HEK293 (cell line): ENCODE measurements around the gene TPGS1.

Experiments
- CTCF ChIA-PET: fragments of 350-600 bp; formaldehyde crosslinking; extraction: SDS; loops from one replicate; lab custom pipeline; 2021; ENCODE audit warnings: antibody characterized with exemption; lab: Yijun Ruan, JAX
- POLR2A ChIA-PET: fragments of 300-600 bp; formaldehyde crosslinking; extraction: SDS; loops from one replicate; lab custom pipeline; 2020; ENCODE audit warnings: antibody characterized with exemption, inconsistent platforms; lab: Yijun Ruan, JAX
- H3K27ac ChIP-seq: fragments of 200-500 bp; sonication (Bioruptor generic); 2 replicates; pipeline ENCODE4 v1.5.1; 2014; ENCODE audit warnings: low read depth, low read length, control low read depth, inconsistent platforms; ENCODE audit errors: extremely low read depth
- H3K36me3 ChIP-seq, 2 experiments: fragments of 200-500 bp in 1 of 2; sonication (Bioruptor generic) in 1 of 2; 1 replicate in 1 of 2; 2 replicates in 1 of 2; pipeline ENCODE4 v1.5.1; 2014 to 2017; ENCODE audit warnings: inconsistent platforms in 2 of 2, low read length in 2 of 2; ENCODE audit not compliant: control insufficient read depth in 2 of 2, insufficient read depth in 1 of 2
- H3K4me1 ChIP-seq: fragments of 200-500 bp; sonication (Bioruptor generic); 2 replicates; pipeline ENCODE4 v1.5.1; 2014; ENCODE audit warnings: mild to moderate bottlenecking, low read length, inconsistent platforms; ENCODE audit not compliant: control insufficient read depth, insufficient read depth
- H3K4me3 ChIP-seq: 2 replicates; pipeline ENCODE4 v1.5.1; 2011; ENCODE audit warnings: low read depth, mild to moderate bottlenecking, control low read depth, low read length, moderate library complexity
- H3K9me3 ChIP-seq: fragments of 200-500 bp; sonication (Bioruptor generic); 2 replicates; pipeline ENCODE4 v1.5.1; 2014; ENCODE audit warnings: low read depth, low read length, inconsistent platforms; ENCODE audit not compliant: control insufficient read depth, insufficient read depth
- ELK4 ChIP-seq: IDR thresholded peaks from 2 replicates; pipeline ENCODE4 v1.6.1; 2011; ENCODE audit warnings: mild to moderate bottlenecking, low read depth, low read length, borderline replicate concordance
- GLI2 ChIP-seq: fragments of 450-650 bp; formaldehyde crosslinking; IDR thresholded peaks from 2 replicates; pipeline ENCODE4; 2017; ENCODE audit warnings: missing biosample characterization, missing genetic modification characterization, low read depth, borderline replicate concordance
- HOXD13 ChIP-seq: sonication (generic); formaldehyde crosslinking; IDR thresholded peaks from 2 replicates; pipeline ENCODE4 v1.8.0; 2022; ENCODE audit warnings: missing genetic modification reagents, borderline replicate concordance
- KLF8 ChIP-seq: fragments of 450-650 bp; formaldehyde crosslinking; IDR thresholded peaks from 2 replicates; pipeline ENCODE4 v1.5.1; 2016; ENCODE audit warnings: missing biosample characterization, missing genetic modification characterization
- REPIN1 ChIP-seq: fragments of 450-650 bp; formaldehyde crosslinking; IDR thresholded peaks from 2 replicates; pipeline ENCODE4 v1.5.1; 2017; ENCODE audit warnings: missing biosample characterization, missing genetic modification characterization, low read depth
- YY1 ChIP-seq: fragments of 450-650 bp; formaldehyde crosslinking; IDR thresholded peaks from 2 replicates; pipeline ENCODE4 v1.5.1; 2018; ENCODE audit warnings: missing biosample characterization, missing genetic modification characterization
- ZBTB20 ChIP-seq: fragments of 450-650 bp; formaldehyde crosslinking; IDR thresholded peaks from 2 replicates; pipeline ENCODE4 v1.5.1; 2016; ENCODE audit warnings: missing biosample characterization, missing genetic modification characterization
- ZBTB7A ChIP-seq: fragments of 450-650 bp; formaldehyde crosslinking; IDR thresholded peaks from 2 replicates; pipeline ENCODE4 v1.5.1; 2016; ENCODE audit warnings: low read depth, missing biosample characterization, missing genetic modification characterization
- ZNF169 ChIP-seq: fragments of 450-650 bp; formaldehyde crosslinking; IDR thresholded peaks from 2 replicates; pipeline ENCODE4 v1.5.1; 2016; ENCODE audit warnings: missing biosample characterization, missing genetic modification characterization
- ZNF354C ChIP-seq: fragments of 450-650 bp; formaldehyde crosslinking; IDR thresholded peaks from 2 replicates; pipeline ENCODE4 v1.5.1; 2016; ENCODE audit warnings: missing biosample characterization, missing genetic modification characterization, low read depth, borderline replicate concordance
- ZNF394 ChIP-seq: fragments of 450-650 bp; formaldehyde crosslinking; IDR thresholded peaks from 2 replicates; pipeline ENCODE4 v1.5.1; 2016; ENCODE audit warnings: missing biosample characterization, missing genetic modification characterization, mild to moderate bottlenecking, moderate library complexity, borderline replicate concordance
- ZNF473 ChIP-seq: fragments of 450-650 bp; formaldehyde crosslinking; IDR thresholded peaks from 2 replicates; pipeline ENCODE4 v1.5.1; 2017; ENCODE audit warnings: missing biosample characterization, missing genetic modification characterization
- ZNF529 ChIP-seq: fragments of 450-650 bp; formaldehyde crosslinking; IDR thresholded peaks from 2 replicates; pipeline ENCODE4 v1.5.1; 2017; ENCODE audit warnings: missing genetic modification characterization, missing biosample characterization; ENCODE audit not compliant: insufficient replicate concordance
- ZNF544 ChIP-seq: fragments of 450-650 bp; formaldehyde crosslinking; IDR thresholded peaks from 2 replicates; pipeline ENCODE4 v1.5.0; 2017; ENCODE audit warnings: missing biosample characterization, missing genetic modification characterization
- ZNF600 ChIP-seq: fragments of 450-650 bp; formaldehyde crosslinking; IDR thresholded peaks from 2 replicates; pipeline ENCODE4 v1.5.1; 2016; ENCODE audit warnings: missing biosample characterization, missing genetic modification characterization
- ZNF664 ChIP-seq: fragments of 450-650 bp; formaldehyde crosslinking; IDR thresholded peaks from 2 replicates; pipeline ENCODE4 v1.5.1; 2016; ENCODE audit warnings: missing biosample characterization, missing genetic modification characterization
- ZNF792 ChIP-seq: fragments of 450-650 bp; formaldehyde crosslinking; IDR thresholded peaks from 2 replicates; pipeline ENCODE4 v1.5.1; 2016; ENCODE audit warnings: missing biosample characterization, missing genetic modification characterization
- ZSCAN30 ChIP-seq: fragments of 450-650 bp; IDR thresholded peaks from 2 replicates; pipeline ENCODE4 v1.5.1; 2018; ENCODE audit warnings: missing biosample characterization, mild to moderate bottlenecking, missing genetic modification characterization, moderate library complexity
- TF ChIP-seq, protein P1 (sequence below): fragments of 450-650 bp; formaldehyde crosslinking; IDR thresholded peaks from 2 replicates; pipeline ENCODE4 v1.5.1; 2017; ENCODE audit warnings: missing biosample characterization, mild to moderate bottlenecking, missing genetic modification characterization, moderate library complexity
- TF ChIP-seq, protein P2 (sequence below): fragments of 450-650 bp; IDR thresholded peaks from 2 replicates; pipeline ENCODE4 v1.5.1; 2018; ENCODE audit warnings: missing biosample characterization, mild to moderate bottlenecking, missing genetic modification characterization
- TF ChIP-seq, protein P3 (sequence below): fragments of 450-650 bp; formaldehyde crosslinking; IDR thresholded peaks from 2 replicates; pipeline ENCODE4 v1.5.1; 2016; ENCODE audit warnings: missing biosample characterization, missing genetic modification characterization, low read depth

The TPGS1 gene

GRCh38 chr19:467554-467953, 39.7 kb upstream of the TPGS1 start (continued):
- TF ChIP-seq YY1 (no peak), ZNF354C (tag by site-specific recombination) (no peak), ZNF544 (tag by site-specific recombination) (no peak), HOXD13 (CRISPR knock-in tag) (no peak), ZNF394 (tag by site-specific recombination) (no peak), ELK4 (no peak), REPIN1 (tag by site-specific recombination) (no peak)
- TF ChIP-seq, protein P1, sequence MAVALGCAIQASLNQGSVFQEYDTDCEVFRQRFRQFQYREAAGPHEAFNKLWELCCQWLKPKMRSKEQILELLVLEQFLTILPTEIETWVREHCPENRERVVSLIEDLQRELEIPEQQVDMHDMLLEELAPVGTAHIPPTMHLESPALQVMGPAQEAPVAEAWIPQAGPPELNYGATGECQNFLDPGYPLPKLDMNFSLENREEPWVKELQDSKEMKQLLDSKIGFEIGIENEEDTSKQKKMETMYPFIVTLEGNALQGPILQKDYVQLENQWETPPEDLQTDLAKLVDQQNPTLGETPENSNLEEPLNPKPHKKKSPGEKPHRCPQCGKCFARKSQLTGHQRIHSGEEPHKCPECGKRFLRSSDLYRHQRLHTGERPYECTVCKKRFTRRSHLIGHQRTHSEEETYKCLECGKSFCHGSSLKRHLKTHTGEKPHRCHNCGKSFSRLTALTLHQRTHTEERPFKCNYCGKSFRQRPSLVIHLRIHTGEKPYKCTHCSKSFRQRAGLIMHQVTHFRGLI (tag by site-specific recombination): no peak
- TF ChIP-seq, all 188 proteins: peak for 0

DNA sequence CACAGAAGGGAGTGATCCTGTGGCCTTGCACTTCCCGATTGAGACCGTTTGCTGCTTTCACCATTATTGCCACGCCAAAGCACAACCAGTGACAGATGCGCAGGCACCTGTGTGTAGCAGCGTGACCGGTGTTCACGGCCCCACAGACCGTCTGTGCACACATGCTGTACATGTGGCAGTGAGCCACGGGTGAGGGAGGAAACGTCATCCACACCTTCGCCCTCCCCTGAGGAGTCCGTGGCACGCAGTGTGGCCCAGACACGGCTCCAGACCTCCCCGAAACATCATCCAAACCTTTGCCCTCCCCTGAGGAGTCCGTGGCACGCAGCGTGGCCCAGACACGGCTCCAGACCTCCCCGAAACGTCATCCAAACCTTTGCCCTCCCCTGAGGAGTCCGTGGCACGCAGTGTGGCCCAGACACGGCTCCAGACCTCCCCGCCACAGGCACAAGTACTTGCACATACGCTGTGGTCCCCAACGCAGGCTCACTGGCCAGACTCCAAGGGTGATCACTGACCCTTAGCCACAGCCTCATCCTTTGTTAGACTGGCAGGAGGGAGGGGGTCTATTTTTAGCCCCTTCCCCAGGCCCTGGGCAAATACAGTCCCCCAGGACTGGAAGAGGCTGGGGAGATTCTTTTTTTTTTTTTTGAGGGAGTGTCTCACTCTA, 38.6 kb upstream of the TPGS1 start:
- Histone ChIP-seq H3K4me3 (no peak overlapping the region), H3K27ac (no peak overlapping the region), H3K4me1 (no peaks in the 10 kb centered on the region), H3K36me3 (no peaks in the 10 kb centered on the region), H3K9me3 (no peaks in the 10 kb centered on the region)
- POLR2A ChIA-PET: no interaction called here
- TF ChIP-seq, protein P1 (tag by site-specific recombination): no peak
- TF ChIP-seq ZNF600 (tag by site-specific recombination) (no peak), ZNF169 (tag by site-specific recombination) (no peak), ZBTB20 (tag by site-specific recombination) (no peak), KLF8 (no peak), ZNF529 (tag by site-specific recombination) (no peak), ZNF473 (tag by site-specific recombination) (no peak), REPIN1 (tag by site-specific recombination) (no peak), ZSCAN30 (tag by site-specific recombination) (no peak), ZNF792 (no peak), ZNF544 (tag by site-specific recombination) (no peak), ZNF664 (tag by site-specific recombination) (no peak), ZBTB7A (tag by site-specific recombination) (no peak), GLI2 (tag by site-specific recombination) (no peak)
- TF ChIP-seq, protein P2, sequence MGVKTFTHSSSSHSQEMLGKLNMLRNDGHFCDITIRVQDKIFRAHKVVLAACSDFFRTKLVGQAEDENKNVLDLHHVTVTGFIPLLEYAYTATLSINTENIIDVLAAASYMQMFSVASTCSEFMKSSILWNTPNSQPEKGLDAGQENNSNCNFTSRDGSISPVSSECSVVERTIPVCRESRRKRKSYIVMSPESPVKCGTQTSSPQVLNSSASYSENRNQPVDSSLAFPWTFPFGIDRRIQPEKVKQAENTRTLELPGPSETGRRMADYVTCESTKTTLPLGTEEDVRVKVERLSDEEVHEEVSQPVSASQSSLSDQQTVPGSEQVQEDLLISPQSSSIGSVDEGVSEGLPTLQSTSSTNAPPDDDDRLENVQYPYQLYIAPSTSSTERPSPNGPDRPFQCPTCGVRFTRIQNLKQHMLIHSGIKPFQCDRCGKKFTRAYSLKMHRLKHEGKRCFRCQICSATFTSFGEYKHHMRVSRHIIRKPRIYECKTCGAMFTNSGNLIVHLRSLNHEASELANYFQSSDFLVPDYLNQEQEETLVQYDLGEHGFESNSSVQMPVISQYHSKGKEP (tag by site-specific recombination): no peak
- TF ChIP-seq, protein P3, sequence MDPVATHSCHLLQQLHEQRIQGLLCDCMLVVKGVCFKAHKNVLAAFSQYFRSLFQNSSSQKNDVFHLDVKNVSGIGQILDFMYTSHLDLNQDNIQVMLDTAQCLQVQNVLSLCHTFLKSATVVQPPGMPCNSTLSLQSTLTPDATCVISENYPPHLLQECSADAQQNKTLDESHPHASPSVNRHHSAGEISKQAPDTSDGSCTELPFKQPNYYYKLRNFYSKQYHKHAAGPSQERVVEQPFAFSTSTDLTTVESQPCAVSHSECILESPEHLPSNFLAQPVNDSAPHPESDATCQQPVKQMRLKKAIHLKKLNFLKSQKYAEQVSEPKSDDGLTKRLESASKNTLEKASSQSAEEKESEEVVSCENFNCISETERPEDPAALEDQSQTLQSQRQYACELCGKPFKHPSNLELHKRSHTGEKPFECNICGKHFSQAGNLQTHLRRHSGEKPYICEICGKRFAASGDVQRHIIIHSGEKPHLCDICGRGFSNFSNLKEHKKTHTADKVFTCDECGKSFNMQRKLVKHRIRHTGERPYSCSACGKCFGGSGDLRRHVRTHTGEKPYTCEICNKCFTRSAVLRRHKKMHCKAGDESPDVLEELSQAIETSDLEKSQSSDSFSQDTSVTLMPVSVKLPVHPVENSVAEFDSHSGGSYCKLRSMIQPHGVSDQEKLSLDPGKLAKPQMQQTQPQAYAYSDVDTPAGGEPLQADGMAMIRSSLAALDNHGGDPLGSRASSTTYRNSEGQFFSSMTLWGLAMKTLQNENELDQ: no peak
- CTCF ChIA-PET: interaction anchor here (0.7 kb wide), 2 partner anchors 42 to 55 kb away, joined by 3 read pairs; no protein-coding TSS in a partner anchor
